Measurements from ENCODE around the gene GALNT18. TPM values are rescaled to one million over a fixed set of nuclear protein-coding genes. Genes with fewer than 3 reads are reported as not detected.

GALNT18 gene
- total and polyA plus RNA-seq, 4 donors = 2.1 to 11.0 (median 3.8) TPM

GRCh38 chr11:11318961-11319360 lies 302.8 kb downstream of the GALNT18 start:
- Histone ChIP-seq H3K4me1 (ENCODE audit: control insufficient read depth in 4 of 4, insufficient read depth in 4 of 4, low read length in 3 of 4) (peaks cover 0 to 5% (median 2%) of the 10 kb centered on the region in 4 donors), H3K36me3 (ENCODE audit: control insufficient read depth in 4 of 4, insufficient read depth in 3 of 4, low read depth in 1 of 4, low read length in 3 of 4) (peaks cover 0 to 45% (median 16%) of the 10 kb centered on the region in 4 donors), H3K4me3 (ENCODE audit: low read depth in 1 of 3, low read length in 3 of 3) (no peak overlapping the region), H3K27ac (ENCODE audit: low read depth in 1 of 2, low read length in 2 of 2) (no peak overlapping the region), H3K9me3 (ENCODE audit: control insufficient read depth in 4 of 4, low read length in 3 of 4) (peaks cover 0 to 2% (median 0%) of the 10 kb centered on the region in 4 donors), H3K27me3 (ENCODE audit: control insufficient read depth in 4 of 4, insufficient read depth in 4 of 4, low read length in 3 of 4) (no peaks in the 10 kb centered on the region), H3K9ac (ENCODE audit: low read depth in 1 of 2, low read length in 2 of 2) (no peak overlapping the region)
- no peak for DNase-seq (ENCODE audit: low spot score)
- WGBS = 89% methylated on average over 4 of the region's 4 CpGs
- TF ChIP-seq RAD21 (IDR thresholded peaks at IDR 0.05) = no peak

GRCh38 chr11:11318461-11318860 lies 303.3 kb downstream of the GALNT18 start:
- Histone ChIP-seq H3K36me3 (ENCODE audit: control insufficient read depth in 4 of 4, insufficient read depth in 3 of 4, low read depth in 1 of 4, low read length in 3 of 4) (peaks cover 0 to 40% (median 14%) of the 10 kb centered on the region in 4 donors), H3K27me3 (ENCODE audit: control insufficient read depth in 4 of 4, insufficient read depth in 4 of 4, low read length in 3 of 4) (no peaks in the 10 kb centered on the region), H3K27ac (ENCODE audit: low read depth in 1 of 2, low read length in 2 of 2) (no peak overlapping the region), H3K9me3 (ENCODE audit: control insufficient read depth in 4 of 4, low read length in 3 of 4) (peaks cover 0 to 2% (median 0%) of the 10 kb centered on the region in 4 donors), H3K4me1 (ENCODE audit: control insufficient read depth in 4 of 4, insufficient read depth in 4 of 4, low read length in 3 of 4) (peaks cover 0 to 6% (median 2%) of the 10 kb centered on the region in 4 donors), H3K9ac (ENCODE audit: low read depth in 1 of 2, low read length in 2 of 2) (no peak overlapping the region), H3K4me3 (ENCODE audit: low read depth in 1 of 3, low read length in 3 of 3) (no peak overlapping the region)
- no peak for TF ChIP-seq FOXA2 (IDR thresholded peaks at IDR 0.05)
- no peak for TF ChIP-seq RXRA (IDR thresholded peaks at IDR 0.05)
- 93% methylated on average over 7 of the region's 7 CpGs for WGBS
- DNase-seq (ENCODE audit: low spot score) = no peak

- Histone ChIP-seq H3K27me3 (ENCODE audit: control insufficient read depth in 4 of 4, insufficient read depth in 4 of 4, low read length in 3 of 4) (no peaks in the 10 kb centered on the region), H3K4me3 (ENCODE audit: low read depth in 1 of 3, low read length in 3 of 3) (no peak overlapping the region), H3K9me3 (ENCODE audit: control insufficient read depth in 4 of 4, low read length in 3 of 4) (no peaks in the 10 kb centered on the region), H3K4me1 (ENCODE audit: control insufficient read depth in 4 of 4, insufficient read depth in 4 of 4, low read length in 3 of 4) (peaks cover 0 to 6% (median 2%) of the 10 kb centered on the region in 4 donors), H3K36me3 (ENCODE audit: control insufficient read depth in 4 of 4, insufficient read depth in 3 of 4, low read depth in 1 of 4, low read length in 3 of 4) (peaks cover 0 to 29% (median 9%) of the 10 kb centered on the region in 4 donors), H3K27ac (ENCODE audit: low read depth in 1 of 2, low read length in 2 of 2) (no peak overlapping the region), H3K9ac (ENCODE audit: low read depth in 1 of 2, low read length in 2 of 2) (no peak overlapping the region)
- DNase-seq (ENCODE audit: low spot score) = no peak
- TF ChIP-seq GABPA (IDR thresholded peaks at IDR 0.05 in 1 of 2, conservative IDR thresholded peaks at IDR 0.05 in 1 of 2) = no peak
- no peak for TF ChIP-seq REST (IDR thresholded peaks at IDR 0.05)
- TF ChIP-seq ATF3 (IDR thresholded peaks at IDR 0.05) = no peak
- TF ChIP-seq ZBTB33 (IDR thresholded peaks at IDR 0.05) = no peak
- no peak for TF ChIP-seq JUND (IDR thresholded peaks at IDR 0.05)
- TF ChIP-seq SP1 (IDR thresholded peaks at IDR 0.05) = no peak
- no peak for TF ChIP-seq FOXA2 (IDR thresholded peaks at IDR 0.05)
- TF ChIP-seq HNF4A (conservative IDR thresholded peaks at IDR 0.05) = no peak
- TF ChIP-seq FOXA1 (IDR thresholded peaks at IDR 0.05) = no peak
- TF ChIP-seq YY1 (IDR thresholded peaks at IDR 0.05) = no peak
- 93% methylated on average over 3 of the region's 3 CpGs for whole genome bisulfite sequencing
These were observed 305.1 kb downstream of the GALNT18 start for GRCh38 chr11:11316651-11317230.

Measured in liver (tissue), 9 donors.